H9 (cell line): ENCODE measurements around the gene MSI2. TPM values are rescaled to one million over a fixed set of nuclear protein-coding genes. Genes with fewer than 3 reads are reported as not detected.
A peak's percentile ranks its signal among the peaks of the same experiment; 100 is the strongest.

Experiments used
- DNase-seq: peaks from one replicate; pipeline ENCODE4 v3.0.0-alpha.2; 2017
- H2AFZ ChIP-seq: one replicate; pipeline ENCODE4 v1.6.1; 2013; ENCODE audit warnings: mild to moderate bottlenecking, low read length, control low read depth, moderate library complexity
- H2AK5ac ChIP-seq: 2 replicates; pipeline ENCODE4 v1.6.1; 2013; ENCODE audit warnings: low read length, control low read depth, mixed read lengths; ENCODE audit not compliant: insufficient read length
- H2BK120ac ChIP-seq: one replicate; pipeline ENCODE4 v1.6.1; 2013; ENCODE audit warnings: low read depth, mild to moderate bottlenecking, low read length, control low read depth, inconsistent platforms; ENCODE audit not compliant: poor library complexity, severe bottlenecking
- H2BK12ac ChIP-seq: 2 replicates; pipeline ENCODE4 v1.6.1; 2013; ENCODE audit warnings: low read length, control low read depth, mixed read lengths, low read depth; ENCODE audit not compliant: insufficient read length
- H2BK15ac ChIP-seq: 2 replicates; pipeline ENCODE4 v1.6.1; 2013; ENCODE audit warnings: low read depth, low read length, control low read depth
- H2BK20ac ChIP-seq: one replicate; pipeline ENCODE4 v1.6.1; 2013; ENCODE audit warnings: low read depth, mild to moderate bottlenecking, low read length, control low read depth, inconsistent platforms; ENCODE audit not compliant: poor library complexity, severe bottlenecking
- H2BK5ac ChIP-seq: 2 replicates; pipeline ENCODE4 v1.6.1; 2013; ENCODE audit warnings: low read length, control low read depth, mixed read lengths; ENCODE audit not compliant: insufficient read length
- H3K14ac ChIP-seq: 2 replicates; pipeline ENCODE4 v1.6.1; 2013; ENCODE audit warnings: low read length, control low read depth; ENCODE audit not compliant: insufficient read depth
- H3K18ac ChIP-seq: 2 replicates; pipeline ENCODE4 v1.6.1; 2013; ENCODE audit warnings: low read depth, mild to moderate bottlenecking, mixed read lengths, low read length, control low read depth; ENCODE audit not compliant: insufficient read length
- H3K23ac ChIP-seq: 2 replicates; pipeline ENCODE4 v1.6.1; 2013; ENCODE audit warnings: low read length, control low read depth, mixed read lengths, low read depth; ENCODE audit not compliant: insufficient read length
- H3K23me2 ChIP-seq: 2 replicates; pipeline ENCODE4 v1.6.1; 2013; ENCODE audit warnings: low read depth, mild to moderate bottlenecking, mixed read lengths, low read length, control low read depth; ENCODE audit not compliant: insufficient read length, poor library complexity, severe bottlenecking
- H3K27ac ChIP-seq: 2 replicates; pipeline ENCODE4 v1.5.1; 2013; ENCODE audit warnings: low read length, control low read depth, mixed read lengths, low read depth; ENCODE audit not compliant: insufficient read length
- H3K27me3 ChIP-seq: 2 replicates; pipeline ENCODE4 v1.6.1; 2013; ENCODE audit warnings: low read length, control low read depth, inconsistent platforms; ENCODE audit not compliant: insufficient read depth
- H3K4ac ChIP-seq: 2 replicates; pipeline ENCODE4 v1.6.1; 2013; ENCODE audit warnings: low read depth, mild to moderate bottlenecking, control low read depth, inconsistent platforms, low read length, moderate library complexity
- H3K4me1 ChIP-seq: 2 replicates; pipeline ENCODE4 v1.6.1; 2013; ENCODE audit warnings: low read length, control low read depth, inconsistent platforms; ENCODE audit not compliant: insufficient read depth
- H3K4me2 ChIP-seq: 2 replicates; pipeline ENCODE4 v1.6.1; 2013; ENCODE audit warnings: low read length, control low read depth, mixed read lengths; ENCODE audit not compliant: insufficient read length, insufficient read depth
- H3K56ac ChIP-seq: 2 replicates; pipeline ENCODE4 v1.6.1; 2013; ENCODE audit warnings: low read depth, mild to moderate bottlenecking, mixed read lengths, low read length, control low read depth; ENCODE audit not compliant: insufficient read length
- H3K79me1 ChIP-seq: 2 replicates; pipeline ENCODE4 v1.6.1; 2013; ENCODE audit warnings: low read depth, mild to moderate bottlenecking, moderate library complexity, low read length, control low read depth, inconsistent platforms; ENCODE audit not compliant: insufficient read depth, poor library complexity, severe bottlenecking
- H3K79me2 ChIP-seq: 2 replicates; pipeline ENCODE4 v1.6.1; 2013; ENCODE audit warnings: low read length, control low read depth, inconsistent platforms; ENCODE audit not compliant: insufficient read depth
- H3K9ac ChIP-seq: 2 replicates; pipeline ENCODE4 v1.6.1; 2013; ENCODE audit warnings: low read length, control low read depth, mixed read lengths; ENCODE audit not compliant: insufficient read length; ENCODE audit errors: extremely low read depth
- H3K9me3 ChIP-seq: one replicate; pipeline ENCODE4 v1.6.1; 2013; ENCODE audit warnings: low read depth, low read length, inconsistent platforms; ENCODE audit not compliant: control insufficient read depth
- H3T11ph ChIP-seq: one replicate; pipeline ENCODE4 v1.6.1; 2013; ENCODE audit warnings: mild to moderate bottlenecking, low read length, control low read depth, inconsistent platforms
- H4K20me1 ChIP-seq: one replicate; pipeline ENCODE4 v1.6.1; 2013; ENCODE audit not compliant: control insufficient read depth, insufficient read length, insufficient read depth
- H4K5ac ChIP-seq: 2 replicates; pipeline ENCODE4 v1.6.1; 2013; ENCODE audit warnings: low read depth, mild to moderate bottlenecking, mixed read lengths, low read length, control low read depth; ENCODE audit not compliant: insufficient read length
- H4K8ac ChIP-seq: replicated peaks from 2 replicates; pipeline ENCODE4 v1.6.1; 2013; ENCODE audit warnings: low read length, control low read depth, mixed read lengths, low read depth; ENCODE audit not compliant: insufficient read length
- H4K91ac ChIP-seq: 2 replicates; pipeline ENCODE4 v1.6.1; 2013; ENCODE audit warnings: low read depth, mild to moderate bottlenecking, moderate library complexity, mixed read lengths, low read length, control low read depth; ENCODE audit not compliant: insufficient read length
- H3K27ac Mint-ChIP-seq, 3 experiments: 2 replicates in 2 of 3; 3 replicates in 1 of 3; pipeline ENCODE4 v1.8.0; 2020 to 2021; ENCODE audit warnings: mixed read lengths in 3 of 3, mild to moderate bottlenecking in 1 of 3, moderate library complexity in 1 of 3
- H3K27me3 Mint-ChIP-seq: 2 replicates; pipeline ENCODE4 v1.8.0; 2021; ENCODE audit warnings: low read depth, mild to moderate bottlenecking, moderate library complexity, mixed read lengths
- H3K36me3 Mint-ChIP-seq, 3 experiments: 2 replicates in 2 of 3; 3 replicates in 1 of 3; pipeline ENCODE4 v1.8.0; 2020 to 2021; ENCODE audit warnings: low read depth in 3 of 3, mixed read lengths in 3 of 3; ENCODE audit not compliant: insufficient read depth in 1 of 3
- H3K4me1 Mint-ChIP-seq, 2 experiments: 2 replicates each; pipeline ENCODE4 v1.8.0; 2020; ENCODE audit warnings: mixed read lengths in 2 of 2
- H3K4me3 Mint-ChIP-seq, 2 experiments: 2 replicates in 1 of 2; 3 replicates in 1 of 2; pipeline ENCODE4 v1.8.0; 2020 to 2021; ENCODE audit warnings: mild to moderate bottlenecking in 2 of 2, mixed read lengths in 2 of 2, moderate library complexity in 1 of 2
- H3K9me3 Mint-ChIP-seq, 2 experiments: 2 replicates in 1 of 2; 3 replicates in 1 of 2; pipeline ENCODE4 v1.8.0; 2020; ENCODE audit warnings: mild to moderate bottlenecking in 2 of 2, mixed read lengths in 2 of 2, moderate library complexity in 1 of 2
- WGBS: extraction: QIAGEN DNeasy Blood & Tissue Kit; methylation state at CpG from one replicate; pipeline ENCODE4 v1.1.7; 2013; ENCODE audit warnings: missing lambda C conversion rate, low lambda C conversion rate, mixed read lengths; ENCODE audit not compliant: insufficient read length; ENCODE audit errors: extremely low coverage; 5-methylcytosine and 5-hydroxymethylcytosine counted together
- total RNA-seq: library from RNA; stranded (reverse); gene quantifications from 2 replicates; pipeline ENCODE4 v1.2.1, GENCODE V29; 2021
- TF ChIP-seq, protein P1 (sequence below): fragments of 200-600 bp; sonication (generic); conservative IDR thresholded peaks from 3 replicates; pipeline ENCODE4 v1.8.0; 2021; ENCODE audit warnings: antibody characterized with exemption, mild to moderate bottlenecking

MSI2 gene
- total RNA-seq, 1 experiment from 2014 or later, result 98.5 TPM

DNA sequence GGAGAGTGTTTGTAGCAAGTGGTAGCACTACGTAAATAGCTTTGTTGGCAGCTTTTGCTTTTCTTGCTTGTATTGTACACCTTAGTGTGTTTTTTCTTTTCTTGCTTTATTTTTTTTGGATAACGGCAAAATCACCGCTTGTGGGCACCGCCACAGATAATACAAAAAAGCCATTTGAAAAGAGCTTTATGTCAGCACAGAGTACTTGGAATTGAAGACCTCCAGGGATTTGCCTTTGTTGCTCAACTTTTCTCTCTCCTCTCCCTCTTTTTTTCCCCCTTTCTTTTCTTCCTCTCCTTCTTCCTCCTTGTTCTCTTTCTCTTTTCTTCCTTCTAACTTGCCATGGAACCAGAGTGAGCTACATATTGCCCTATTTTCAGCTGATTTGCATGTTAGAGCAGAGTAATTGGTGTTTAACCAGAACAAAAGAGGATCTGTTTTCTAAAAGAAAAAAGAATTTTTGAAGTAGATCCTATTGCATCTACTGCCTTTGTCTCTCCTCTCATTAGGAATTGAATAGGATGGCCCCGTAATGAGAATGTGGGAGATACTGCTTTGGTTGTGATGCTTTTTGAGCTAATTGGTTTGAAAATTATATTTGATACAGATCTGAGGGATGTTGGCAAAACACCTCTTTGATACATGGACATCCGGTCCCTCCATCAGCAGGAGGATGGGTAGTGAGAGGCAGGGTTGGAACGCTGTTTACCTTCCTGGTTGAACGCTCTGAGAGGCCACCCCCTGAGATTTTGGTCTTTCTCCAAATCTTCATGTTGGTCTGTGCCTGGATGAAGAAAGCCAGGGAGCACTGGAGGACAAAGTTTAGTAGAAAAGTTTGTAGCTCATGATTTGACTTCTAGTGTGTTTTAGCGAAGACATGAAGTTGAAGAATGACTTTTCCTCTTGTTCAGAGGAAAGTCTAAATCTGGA lies 85.6 kb downstream of the MSI2 start:
- DNase-seq, result no peak
- Histone ChIP-seq H3K4me2 (peak overlapping the region; percentile 26), H2AK5ac (no peak overlapping the region), H4K8ac (no peak overlapping the region), H3K23ac (no peak overlapping the region), H3K4me1 (peaks cover 16% of the 10 kb centered on the region), H3K9me3 (no peaks in the 10 kb centered on the region), H2BK20ac (no peak overlapping the region), H4K5ac (no peak overlapping the region), H2BK12ac (no peak overlapping the region), H3K79me2 (no peaks in the 10 kb centered on the region), H3K79me1 (no peaks in the 10 kb centered on the region), H4K91ac (no peak overlapping the region), H3K18ac (no peak overlapping the region), H3K56ac (no peak overlapping the region), H3K27ac (no peak overlapping the region), H3K9ac (no peak overlapping the region), H2BK120ac (no peak overlapping the region), H3K14ac (no peak overlapping the region), H2AFZ (no peak overlapping the region), H2BK15ac (no peak overlapping the region), H3K27me3 (no peaks in the 10 kb centered on the region), H3T11ph (no peak overlapping the region), H4K20me1 (no peaks in the 10 kb centered on the region), H3K4ac (no peak overlapping the region), H2BK5ac (no peak overlapping the region), H3K23me2 (no peaks in the 10 kb centered on the region)
- TF ChIP-seq, protein P1, sequence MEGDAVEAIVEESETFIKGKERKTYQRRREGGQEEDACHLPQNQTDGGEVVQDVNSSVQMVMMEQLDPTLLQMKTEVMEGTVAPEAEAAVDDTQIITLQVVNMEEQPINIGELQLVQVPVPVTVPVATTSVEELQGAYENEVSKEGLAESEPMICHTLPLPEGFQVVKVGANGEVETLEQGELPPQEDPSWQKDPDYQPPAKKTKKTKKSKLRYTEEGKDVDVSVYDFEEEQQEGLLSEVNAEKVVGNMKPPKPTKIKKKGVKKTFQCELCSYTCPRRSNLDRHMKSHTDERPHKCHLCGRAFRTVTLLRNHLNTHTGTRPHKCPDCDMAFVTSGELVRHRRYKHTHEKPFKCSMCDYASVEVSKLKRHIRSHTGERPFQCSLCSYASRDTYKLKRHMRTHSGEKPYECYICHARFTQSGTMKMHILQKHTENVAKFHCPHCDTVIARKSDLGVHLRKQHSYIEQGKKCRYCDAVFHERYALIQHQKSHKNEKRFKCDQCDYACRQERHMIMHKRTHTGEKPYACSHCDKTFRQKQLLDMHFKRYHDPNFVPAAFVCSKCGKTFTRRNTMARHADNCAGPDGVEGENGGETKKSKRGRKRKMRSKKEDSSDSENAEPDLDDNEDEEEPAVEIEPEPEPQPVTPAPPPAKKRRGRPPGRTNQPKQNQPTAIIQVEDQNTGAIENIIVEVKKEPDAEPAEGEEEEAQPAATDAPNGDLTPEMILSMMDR, result no peak
- Mint-ChIP-seq H3K4me3 (peak overlapping the region; percentile 1 to 13; a peak in 3 of 5 replicates), H3K36me3 (peaks cover 7 to 14% (median 12%) of the 10 kb centered on the region in 3 experiments; a peak in 5 of 7 replicates), H3K9me3 (no peaks in the 10 kb centered on the region; a peak in 1 of 5 replicates), H3K27me3 (no peaks in the 10 kb centered on the region), H3K27ac (peak overlapping the region in 2 of 3 experiments; percentile 1 to 95; a peak in 4 of 7 replicates), H3K4me1 (peaks cover 59 to 70% of the 10 kb centered on the region in 2 experiments)
- WGBS, result no CpG with 5 or more reads among the region's 9 CpGs
